OCI-LY7 (cell line): Measurements from ENCODE around the gene ZNF335.

Source experiments
- CTCF ChIP-seq: fragments of 200-600 bp; sonication (generic); conservative IDR thresholded peaks from 2 replicates; pipeline ENCODE4 v1.5.1; 2014; ENCODE audit warnings: mild to moderate bottlenecking, antibody characterized with exemption, low read length, moderate library complexity, mixed read lengths
- EZH2phosphoT487 ChIP-seq: fragments of 200-600 bp; sonication (generic); IDR thresholded peaks from 2 replicates; pipeline ENCODE4 v1.6.1; 2018; ENCODE audit warnings: low read depth, borderline replicate concordance, mild to moderate bottlenecking, mixed run types, antibody characterized with exemption, low read length, moderate library complexity, mixed read lengths

DNA sequence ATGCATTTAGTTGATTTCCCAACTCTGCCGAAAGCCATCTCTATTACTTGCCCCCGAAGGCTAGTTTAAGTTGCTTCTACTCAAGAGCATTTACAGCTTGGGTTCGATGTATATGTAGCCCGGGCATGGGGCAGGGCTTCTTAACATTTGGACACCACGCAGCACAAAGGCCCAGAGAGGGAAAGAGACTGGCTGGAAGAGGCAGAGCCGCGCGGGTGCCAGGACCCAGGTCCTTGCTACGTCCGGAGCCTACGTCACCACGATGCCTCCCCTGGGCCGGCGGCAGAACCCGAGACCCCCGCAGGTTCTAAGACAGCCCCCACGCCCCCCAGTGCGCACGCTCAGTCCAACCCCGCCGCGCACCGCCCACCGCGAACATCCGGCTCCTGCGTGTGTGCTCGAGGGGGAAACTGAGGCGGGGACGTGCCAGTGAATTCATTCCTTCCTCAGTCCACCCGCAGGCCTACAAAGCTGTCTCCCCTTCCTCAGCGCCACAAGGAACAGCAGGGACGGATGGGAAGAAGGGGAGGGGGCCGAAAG lies 37.9 kb downstream of the ZNF335 start:
- TF ChIP-seq CTCF (no peak), EZH2phosphoT487 (no peak)
